ENCODE results near the gene GAS2.
"Not testable (repeated sequence)": the region's sequence is repeated elsewhere in the genome, so short reads cannot be mapped to it uniquely, and the experiment has no call there.

The GAS2 gene

DNA sequence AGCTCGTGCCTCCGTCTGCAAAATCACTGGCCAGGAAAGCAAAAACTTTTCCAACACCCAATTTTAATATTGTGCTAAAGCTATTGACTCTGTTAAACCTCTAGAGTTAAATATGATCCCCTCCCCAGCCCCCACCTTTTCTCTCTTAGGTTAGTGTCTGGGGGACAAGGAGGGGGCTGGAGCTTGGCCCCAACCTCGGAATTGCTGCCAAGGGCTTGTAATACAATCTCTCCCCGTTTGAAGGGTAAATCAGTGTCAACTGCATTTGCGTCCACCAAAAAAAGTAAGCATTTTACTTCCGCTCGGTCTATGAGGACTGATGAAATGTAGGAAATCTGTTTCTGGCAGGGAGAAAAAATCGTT is at the start of gene GAS2:
Gene GAS2 (plus strand): TSS at position 287 of the 363 bp plus-strand sequence. CDS start 8,259 bp downstream, outside the sequence.
- DNase-seq: no peak

DNA sequence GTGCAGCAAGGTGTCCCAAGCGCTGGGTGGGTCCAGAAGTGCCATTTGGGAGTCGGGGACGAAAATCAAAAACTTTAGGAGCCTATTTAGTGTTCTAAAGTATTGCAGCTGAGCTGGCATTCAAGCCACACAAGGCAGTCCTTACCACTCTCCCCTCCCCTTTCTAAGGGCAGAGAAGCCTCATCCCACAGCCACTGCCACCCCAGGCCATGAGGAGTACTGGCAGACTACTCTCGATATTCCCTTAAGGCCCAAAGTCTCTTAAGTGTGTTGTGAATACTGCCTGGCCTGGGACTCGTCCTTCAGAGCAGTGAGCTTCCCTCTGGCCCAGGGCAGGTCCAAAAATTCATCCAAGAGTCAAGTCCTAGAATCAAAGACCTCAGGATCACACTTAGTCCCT is 48.5 kb upstream of the GAS2 start:
- DNase-seq: no peak

DNA sequence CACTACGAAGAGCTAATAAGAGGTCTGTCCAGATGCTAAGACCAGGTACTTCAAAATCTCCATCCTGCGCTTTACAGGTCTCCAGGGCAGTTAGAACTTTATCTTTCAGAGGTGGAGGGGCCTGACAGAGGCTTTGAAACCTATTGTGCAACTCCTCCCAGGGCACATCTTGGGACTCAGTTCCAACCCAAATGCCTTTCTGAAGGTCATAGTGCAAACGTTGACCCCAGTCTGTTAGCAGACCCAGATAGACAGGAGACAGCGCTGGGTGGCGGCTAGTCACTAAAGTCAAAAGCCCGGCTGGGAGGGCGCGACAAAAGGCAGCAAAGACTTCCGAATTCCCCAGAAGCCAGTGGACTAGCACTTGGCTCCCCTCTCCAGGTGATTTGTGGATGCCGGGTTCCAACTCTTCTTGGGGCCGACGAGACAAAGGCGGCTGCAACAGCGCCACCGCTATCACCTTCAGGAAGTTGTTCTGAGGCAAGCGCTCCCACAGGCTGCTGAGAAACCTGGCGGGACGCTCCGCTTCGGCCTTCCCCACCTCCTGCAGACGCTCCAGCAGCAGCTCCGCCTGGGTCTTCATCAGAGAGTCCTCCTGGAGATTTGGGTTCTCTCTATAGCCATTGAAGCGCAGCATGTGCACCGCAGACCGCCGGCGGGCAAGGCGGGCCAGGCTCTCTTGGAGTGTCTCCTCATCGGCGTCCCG is 41.5 kb upstream of the GAS2 start:
- peak in 1 of 2 experiments; percentile 69 for DNase-seq

DNA sequence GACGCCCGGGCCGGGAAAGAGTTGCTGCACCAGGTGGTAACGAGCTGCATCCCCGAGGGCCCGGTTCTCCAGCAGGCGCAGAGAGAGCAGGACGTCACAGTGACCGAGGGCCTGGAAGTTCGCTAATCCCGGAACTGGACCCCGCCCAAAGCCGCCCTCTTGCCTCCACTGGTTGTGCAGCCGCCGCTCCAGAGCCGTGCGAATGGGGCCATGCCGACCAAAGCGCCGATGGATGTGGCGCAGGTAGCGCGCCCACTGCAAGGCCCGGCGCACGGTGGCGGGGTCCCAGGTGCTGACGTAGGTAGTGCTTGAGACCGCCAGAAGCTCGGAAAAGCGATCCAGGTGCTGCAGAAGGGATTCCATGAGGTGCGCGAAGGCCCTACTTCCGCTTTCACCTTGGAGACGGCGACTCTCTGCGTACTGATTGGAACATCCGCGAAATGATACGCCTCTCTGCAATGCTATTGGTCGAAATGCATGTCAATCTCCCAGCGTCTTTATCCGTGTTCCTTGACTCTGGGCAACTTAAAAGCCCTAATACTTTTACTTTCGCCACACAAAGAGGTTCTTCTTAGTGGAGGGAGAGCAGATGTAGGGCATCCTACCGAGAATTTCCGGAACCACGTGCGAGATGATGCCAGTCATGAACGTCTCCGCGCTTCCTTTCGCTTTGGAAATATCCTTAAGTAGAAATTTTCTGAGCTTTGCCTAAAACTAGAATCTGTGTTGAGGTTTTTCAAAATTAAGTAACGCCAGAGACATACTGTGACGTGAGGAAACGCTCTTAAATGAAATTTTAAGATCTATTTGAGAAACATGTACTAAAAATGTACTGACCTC is 40.7 kb upstream of the GAS2 start, which contains the start of gene FANCF:
Gene FANCF (minus strand): TSS at position 376 of the 840 bp plus-strand sequence. CDS start 13 bp downstream, at position 363.
- DNase-seq: peak; percentile 95 to 99

DNA sequence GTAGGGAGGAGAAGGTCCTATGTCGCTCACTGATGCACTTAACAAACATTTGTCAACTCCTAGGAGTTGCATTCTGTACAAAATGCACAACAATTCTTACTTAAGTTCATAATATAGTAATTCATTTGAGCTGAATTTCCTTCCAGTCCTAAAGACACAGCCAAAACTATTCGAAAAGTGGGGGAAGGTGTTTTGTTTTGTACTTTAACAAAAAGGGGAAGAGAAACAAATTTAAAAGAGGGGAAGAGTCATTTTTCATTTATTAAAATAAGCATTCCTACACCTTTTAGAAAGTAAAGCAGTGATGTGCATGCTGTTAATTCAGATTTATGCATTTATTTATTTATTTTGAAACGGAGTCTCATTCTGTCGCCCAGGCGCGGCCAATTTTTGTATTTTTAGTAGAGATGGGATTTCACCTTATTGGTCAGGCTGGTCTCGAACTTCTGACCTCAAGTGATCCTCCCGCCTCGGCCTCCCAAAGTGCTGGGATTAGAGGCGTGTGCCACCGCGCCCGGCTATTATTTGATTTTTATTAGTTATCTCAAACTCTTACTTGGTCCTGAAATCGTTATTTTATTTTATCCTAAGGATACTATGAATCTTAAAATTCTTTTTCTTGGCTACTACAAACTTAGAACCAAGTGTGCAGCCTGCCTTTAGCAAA is 39.7 kb upstream of the GAS2 start:
- no peak for DNase-seq

DNA sequence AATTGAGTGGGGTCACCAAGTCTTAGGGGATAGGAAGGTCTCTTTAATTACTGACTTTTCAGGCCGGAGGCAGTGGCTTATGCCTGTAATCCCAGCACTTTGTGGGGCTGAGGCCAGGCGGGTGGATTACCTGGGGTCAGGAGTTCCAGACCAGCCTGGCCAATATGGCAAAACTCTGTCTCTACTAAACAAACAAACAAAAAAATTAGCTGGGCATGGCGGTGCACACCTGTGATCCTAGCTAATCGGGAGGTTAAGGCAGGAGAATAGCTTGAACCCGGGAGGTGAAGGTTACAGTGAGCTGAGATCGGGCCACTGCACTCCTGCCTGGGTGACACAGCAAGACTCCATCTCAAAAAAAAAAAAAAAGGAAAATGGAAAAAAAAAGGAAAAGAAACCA is 39.0 kb upstream of the GAS2 start:
- DNase-seq: no peak

DNA sequence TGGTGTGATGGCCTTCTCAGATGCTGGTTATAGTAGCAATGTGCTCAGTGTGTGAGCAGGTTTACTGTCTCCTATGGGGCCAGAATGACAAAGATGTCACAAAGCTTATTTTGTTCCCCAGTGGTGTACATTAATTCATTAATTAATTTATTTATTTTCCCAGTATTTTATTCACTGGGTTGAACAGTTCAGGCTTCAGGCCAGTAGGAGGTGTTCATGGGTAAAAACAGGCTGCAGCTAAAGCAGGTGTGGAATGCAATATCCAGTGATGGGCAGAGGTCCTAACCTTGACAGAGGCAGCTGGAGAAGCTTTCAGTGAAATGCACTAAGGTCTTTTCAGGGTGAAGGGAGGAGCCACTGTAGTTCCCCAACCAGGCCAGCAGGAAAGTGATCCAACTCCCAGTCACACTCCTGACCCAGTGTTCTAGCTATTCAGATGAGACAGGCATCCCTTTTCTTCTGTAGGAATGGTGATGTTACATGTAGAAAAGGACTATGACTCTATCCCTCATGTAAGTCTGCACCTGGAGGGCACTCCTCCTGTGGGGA is 33.0 kb upstream of the GAS2 start:
- DNase-seq: no peak

DNA sequence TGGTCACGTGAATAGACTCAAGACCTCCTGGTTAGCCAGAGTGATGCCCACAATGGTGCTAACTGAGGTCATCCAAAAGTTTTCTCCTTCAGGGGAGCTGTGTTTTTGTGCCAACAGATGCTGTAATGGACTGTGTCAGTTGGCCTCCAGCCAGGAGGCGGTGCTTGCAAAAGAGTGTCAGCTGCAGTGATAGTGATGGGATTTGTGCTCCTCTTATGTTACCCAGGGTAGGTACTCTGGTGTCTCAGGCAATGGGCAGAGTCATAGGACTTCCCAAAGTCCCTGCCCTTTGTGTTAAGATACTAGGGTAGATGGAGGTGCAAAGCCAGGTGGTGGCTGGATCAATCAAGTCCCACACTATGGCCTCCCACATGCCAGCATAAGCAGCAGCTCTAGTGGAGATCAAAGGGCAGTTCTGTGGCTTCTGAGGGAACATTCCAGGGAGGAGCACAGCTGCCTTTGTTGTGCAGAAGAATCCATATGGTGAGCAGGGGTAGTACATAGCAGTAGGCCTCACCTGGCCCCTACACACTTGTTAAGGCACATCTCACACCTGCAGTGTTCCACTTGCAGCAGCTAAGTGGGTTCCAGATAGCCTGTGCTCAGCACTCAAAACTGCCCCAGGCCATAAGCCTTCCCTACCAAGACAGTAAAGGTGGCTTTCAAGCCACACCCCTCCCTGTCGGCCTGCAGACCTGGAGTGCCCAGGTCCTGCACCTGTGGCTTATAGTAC is 31.3 kb upstream of the GAS2 start:
- DNase-seq: peak in 1 of 2 experiments; percentile 12

DNA sequence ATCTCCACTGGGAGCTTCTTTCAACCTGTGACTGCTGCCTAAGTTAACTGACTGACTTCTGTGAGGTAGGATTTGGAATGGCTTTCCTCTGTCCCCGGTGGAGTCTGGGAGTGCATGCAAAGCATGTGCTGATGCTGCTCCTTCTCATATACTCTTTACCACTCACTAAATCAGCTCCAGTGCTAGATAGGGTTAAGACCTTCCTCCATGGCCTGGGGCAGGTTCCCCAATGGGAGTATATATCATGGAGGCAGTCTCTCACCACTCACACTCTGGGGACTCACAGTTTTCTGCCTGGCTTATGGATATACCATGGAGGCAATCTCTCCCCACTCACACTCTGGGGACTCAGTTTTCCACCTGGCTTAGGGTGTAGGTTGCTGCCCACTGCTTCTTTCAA is 30.7 kb upstream of the GAS2 start:
- DNase-seq: no peak

DNA sequence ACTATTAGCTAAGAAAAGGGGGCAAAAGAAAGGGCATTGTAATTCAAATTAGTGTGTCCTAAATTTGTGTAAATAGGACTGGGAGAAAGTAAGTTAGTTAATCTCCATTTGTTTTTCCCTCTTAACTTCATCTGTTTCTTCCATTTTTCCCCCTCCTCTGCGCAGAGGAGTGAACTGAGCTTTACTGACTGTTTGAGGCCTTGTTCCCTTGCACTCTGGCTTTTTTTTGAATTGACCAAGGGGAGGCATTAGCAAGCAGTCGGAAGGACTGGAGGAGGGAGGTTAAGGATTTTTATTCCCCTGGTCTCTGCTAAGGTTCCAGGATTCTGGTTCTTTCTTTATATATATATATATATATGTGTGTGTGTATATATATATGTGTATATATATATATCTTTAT is 25.5 kb upstream of the GAS2 start:
- DNase-seq: no peak

DNA sequence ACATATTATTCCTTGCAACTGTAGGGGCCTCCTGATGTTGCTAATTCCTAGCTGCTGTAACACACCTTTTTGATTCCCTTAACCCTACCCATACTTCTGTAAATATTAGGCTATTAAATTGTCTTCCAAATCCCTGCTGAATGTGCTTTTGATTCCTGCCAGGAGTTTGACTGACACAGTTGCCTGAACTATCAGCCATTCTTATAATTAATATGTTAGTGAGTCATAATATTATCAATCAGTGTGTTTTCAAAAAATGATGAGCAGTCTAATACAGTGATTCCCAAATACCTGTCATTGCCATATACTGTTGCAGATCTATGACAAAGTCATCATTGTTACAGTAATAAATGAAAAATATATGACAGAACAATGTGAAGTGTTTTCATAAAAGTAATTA is 24.9 kb upstream of the GAS2 start:
- DNase-seq: no peak

DNA sequence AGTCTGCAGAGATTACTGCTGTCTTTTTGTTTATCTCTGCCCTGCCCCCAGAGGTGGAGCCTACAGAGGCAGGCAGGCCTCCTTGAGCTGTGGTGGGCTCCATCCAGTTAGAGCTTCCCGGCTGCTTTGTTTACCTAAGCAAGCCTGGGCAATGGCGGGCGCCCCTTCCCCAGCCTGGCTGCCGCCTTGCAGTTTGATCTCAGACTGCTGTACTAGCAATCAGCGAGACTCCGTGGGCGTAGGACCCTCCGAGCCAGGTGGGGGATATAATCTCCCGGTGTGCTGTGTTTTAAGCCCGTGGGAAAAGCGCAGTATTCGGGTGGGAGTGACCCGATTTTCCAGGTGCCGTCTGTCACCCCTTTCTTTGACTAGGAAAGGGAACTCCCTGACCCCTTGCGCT is 14.1 kb upstream of the GAS2 start:
- DNase-seq: not testable (repeated sequence)

DNA sequence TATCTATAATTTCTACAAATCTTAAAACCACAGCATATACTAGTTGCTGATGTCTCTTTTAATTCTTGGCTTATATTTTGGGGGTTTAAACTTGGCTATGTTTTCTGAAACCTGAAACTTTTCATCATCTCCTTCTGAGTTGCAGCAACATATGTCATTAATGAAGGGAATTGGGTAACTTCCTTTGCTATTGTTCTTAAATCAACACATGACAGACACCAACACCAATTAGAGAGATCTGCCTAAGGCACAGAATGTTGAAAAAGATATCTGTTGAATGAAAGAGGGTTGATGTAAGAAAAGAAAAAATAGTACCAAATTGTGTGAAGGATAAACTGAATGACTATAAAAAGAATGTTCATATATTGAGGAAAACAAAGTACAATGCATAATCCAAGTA is 10.3 kb upstream of the GAS2 start:
- DNase-seq: no peak

DNA sequence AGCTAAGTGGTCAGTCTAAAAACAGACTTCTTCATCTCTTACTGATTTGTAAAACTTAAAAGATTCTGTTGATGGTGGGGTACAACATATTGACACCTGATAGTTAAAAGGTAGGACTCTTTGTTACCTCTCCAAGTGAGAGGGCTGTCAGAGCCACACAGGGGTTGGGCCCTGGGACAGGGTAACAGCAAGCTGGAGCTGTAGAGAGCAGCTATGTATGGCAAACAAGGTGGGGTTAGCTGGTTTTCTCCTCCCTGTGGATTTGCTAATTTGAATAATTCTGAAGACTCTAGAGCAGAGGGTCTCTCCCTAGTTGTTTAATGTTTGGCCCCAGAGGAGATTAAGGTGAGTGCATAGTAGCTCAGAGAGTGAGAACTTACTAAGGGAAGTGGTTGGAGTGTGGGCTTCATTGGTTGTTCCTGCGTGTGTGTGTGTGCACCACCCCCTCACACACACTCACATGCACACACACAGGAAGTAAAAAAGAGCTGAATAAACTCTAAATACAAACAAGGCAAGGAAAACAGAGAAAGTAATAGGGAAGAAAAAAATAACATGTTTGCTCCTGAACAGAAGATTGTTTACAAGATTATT is 9.2 kb upstream of the GAS2 start:
- no peak for DNase-seq

DNA sequence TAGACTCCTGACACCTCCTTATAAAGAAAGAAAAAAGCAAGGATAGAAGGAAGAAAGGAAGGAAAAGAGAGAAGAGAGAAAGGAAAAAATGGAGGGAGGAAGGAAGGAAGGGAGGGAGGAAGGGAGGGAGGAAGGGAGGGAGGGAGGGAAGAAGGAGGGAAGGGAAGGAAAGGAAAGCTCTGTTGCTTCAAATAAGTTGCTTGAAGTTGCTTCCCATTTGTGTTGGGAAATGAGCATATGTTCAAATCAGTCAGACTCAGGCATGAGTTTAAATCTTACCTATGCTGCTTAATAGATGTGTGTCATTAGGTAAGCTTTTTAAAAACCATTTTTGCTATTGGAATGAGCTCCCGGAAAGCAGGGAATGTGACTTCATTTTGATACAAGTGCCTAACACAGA is 6.6 kb upstream of the GAS2 start:
- no peak for DNase-seq

DNA sequence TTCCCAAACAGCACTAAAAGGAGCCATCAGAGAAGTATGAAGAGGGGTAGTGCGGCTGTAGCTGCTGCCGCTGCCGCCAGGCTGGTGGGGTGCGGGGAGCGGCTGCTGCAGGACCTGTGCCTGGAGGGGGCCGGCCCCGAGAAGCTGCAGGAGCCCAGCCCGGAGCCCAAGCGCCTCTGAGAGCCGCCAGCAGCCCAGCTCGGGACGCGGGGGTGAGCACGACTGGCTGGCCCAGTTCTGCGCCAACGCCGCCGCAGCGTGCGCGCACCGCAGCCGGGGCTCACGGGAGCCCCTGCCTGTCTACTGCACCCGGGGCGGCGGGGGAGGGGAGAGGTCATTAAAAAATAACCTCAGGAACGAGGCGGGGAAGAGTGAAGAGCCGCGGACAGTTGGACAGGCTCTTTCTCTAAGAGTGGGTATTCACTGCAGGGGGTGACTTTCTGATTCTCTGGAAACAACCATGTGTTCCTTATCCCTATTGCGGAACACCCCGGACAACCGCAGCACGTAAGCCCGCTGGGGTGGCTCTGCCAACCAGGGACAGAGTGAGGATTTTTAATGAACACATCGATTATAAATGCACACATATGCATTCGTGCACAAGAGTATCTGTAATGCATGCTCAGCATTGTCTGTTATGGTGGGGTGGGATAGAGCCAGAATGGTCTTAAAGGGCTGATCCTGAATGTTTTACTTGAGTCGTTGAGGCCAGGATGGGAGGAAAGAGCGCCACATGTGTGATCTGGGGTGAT is 453 bp downstream of the GAS2 start:
- peak in 1 of 2 experiments; percentile 23 for DNase-seq

DNA sequence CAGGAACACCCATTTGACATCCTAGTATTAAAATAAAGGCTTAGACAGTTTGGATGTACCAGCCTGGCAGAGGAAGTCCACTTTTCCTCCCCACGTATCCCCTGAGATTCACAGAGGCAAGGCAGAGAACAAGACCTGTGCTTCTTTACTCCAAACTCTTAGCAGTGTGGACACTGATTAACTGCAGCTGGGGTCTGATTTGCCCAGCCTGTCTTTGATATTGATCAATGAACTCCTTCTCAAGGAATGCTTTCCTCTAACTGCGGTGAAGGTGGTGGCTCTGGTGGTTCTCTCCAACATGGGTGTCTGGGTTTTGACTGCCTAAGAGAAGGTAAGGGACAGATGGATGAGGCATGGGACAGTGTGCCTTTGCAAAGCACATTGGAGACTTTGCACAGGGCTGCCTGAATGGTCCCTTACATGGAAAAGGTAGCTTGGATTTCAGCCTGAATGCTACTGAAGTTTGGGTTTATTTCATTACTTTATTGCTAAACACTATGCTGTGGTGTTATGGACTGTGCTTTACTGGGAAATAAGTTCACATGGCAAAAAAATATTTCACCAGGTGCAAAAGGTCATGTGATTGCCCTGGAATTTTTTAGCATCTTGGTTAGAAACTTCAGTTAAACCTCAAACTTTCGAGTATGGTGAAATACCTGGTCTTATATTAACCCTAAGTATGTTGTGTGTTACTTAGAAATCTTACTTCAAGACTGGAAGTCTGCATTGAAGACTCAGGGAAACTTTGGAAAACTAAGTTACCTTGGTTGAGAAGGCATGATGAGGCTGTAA is 1.8 kb downstream of the GAS2 start:
- no peak for DNase-seq

DNA sequence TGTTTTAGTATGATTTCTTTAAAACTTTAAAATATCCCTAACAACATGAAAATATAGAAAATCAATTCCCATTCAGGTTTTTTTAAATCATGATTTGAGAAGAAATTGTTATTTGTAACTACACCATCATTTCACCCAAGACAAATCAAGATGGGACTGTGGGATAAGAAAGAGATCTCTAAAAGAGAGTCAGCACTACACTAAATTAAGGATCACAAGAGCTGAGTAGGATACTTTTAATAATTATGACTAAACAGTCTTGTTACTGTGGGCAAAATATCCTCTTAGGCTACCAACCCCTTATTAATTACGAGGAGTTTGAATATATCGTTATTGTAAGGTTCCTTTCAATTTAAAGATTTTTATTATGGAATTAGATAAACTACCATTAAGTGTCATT is 3.0 kb downstream of the GAS2 start:
- DNase-seq: no peak

DNA sequence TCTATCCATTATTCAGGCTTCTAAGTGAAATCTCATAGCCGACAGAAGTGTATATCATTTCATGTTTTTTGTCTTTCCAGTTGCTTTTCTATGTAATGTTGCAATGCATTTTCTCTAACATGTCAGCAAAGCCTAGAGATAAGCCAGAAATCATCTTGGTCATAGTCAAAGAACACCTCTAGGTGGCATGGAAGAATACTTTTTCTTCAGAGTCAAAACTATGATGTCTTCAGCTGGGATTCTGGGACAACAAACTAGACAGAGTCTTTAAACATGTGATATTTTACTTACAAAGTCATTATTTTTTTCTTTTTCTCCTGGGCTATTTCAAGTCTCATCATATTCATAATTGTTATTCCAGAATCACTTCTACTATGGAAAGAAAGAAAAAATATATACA is 4.4 kb downstream of the GAS2 start:
- DNase-seq: peak; percentile 6 to 13

DNA sequence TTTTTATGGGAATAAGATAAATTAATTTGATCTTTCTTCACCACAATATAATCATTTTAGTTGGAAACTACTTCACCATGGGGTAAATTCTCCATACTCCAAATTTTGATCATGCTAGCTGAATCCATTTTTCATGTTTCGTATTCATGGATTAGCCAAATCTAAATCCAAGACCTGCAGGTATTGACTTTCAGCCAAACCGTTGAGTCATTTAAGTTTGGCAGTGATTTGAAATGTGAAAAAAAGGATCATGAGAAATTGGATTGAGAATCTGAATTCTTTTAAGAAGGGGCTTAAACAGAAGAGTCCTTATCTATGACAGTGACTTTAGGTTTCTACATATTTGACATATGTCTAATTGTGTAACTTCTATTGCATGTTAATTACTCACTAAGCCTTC is 5.3 kb downstream of the GAS2 start:
- DNase-seq: no peak
